NOMO-1 treated with DMSO at 0.1 percent for 48 hours (cell line): ENCODE measurements around the gene SYT5.
"Not testable (repeated sequence)": the region's sequence is repeated elsewhere in the genome, so short reads cannot be mapped to it uniquely, and the experiment has no call there.

Source experiments
- DNase-seq: peaks from one replicate; lab custom pipeline; 2025; ENCODE audit not compliant: unreplicated experiment; lab: John Stamatoyannopoulos, UW

The SYT5 gene

GRCh38 chr19:55208880-55209692 lies 29.0 kb upstream of the SYT5 start, which contains the start of gene PTPRH:
Gene PTPRH, minus strand, starts transcription at chr19:55209501. Its CDS starts 68 bp downstream, at chr19:55209433.
- DNase-seq: peak; percentile 54

DNA sequence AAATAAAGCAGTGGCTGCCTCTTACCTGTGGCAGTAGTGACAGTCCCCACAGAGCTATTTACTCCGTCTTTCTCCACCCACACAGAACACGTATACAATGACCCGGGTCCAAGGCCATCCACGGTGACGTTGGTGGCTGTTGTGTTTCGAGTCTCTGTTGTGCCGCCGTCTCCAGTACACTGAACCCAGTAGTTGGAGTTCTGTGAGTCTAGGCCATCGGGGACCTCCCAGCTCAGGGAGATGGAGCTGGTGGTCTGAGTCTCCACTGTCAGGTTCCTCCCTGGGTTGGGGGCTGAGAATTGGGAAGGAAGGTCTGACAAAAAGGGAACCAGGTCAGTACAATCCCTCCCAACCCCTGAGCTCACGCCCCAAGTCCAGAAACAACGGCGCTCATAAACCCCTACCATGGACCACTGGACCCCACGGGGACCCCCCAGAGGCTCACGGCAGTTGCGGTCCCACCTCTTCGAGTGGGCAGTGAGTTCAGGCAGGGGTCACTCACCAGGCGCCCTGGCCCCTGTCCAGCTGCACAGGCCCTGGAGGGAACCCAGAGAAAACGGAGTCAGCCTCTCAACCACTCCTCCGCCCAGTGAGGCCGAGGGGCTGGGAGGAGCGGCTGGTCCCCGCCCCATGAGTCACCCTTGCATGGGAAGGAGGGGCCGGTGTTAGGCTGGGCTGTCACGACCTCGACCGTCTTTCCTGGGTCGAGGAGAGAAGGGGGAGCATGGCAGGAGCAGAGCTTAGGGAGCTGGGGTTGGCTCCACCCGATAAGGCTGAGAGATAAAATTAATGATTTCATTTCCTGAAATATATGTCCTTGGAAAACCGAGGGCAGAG lies 26.8 kb upstream of the SYT5 start:
- peak; percentile 76 for DNase-seq

GRCh38 chr19:55202199-55202598 lies 22.1 kb upstream of the SYT5 start:
- not testable (repeated sequence) for DNase-seq

DNA sequence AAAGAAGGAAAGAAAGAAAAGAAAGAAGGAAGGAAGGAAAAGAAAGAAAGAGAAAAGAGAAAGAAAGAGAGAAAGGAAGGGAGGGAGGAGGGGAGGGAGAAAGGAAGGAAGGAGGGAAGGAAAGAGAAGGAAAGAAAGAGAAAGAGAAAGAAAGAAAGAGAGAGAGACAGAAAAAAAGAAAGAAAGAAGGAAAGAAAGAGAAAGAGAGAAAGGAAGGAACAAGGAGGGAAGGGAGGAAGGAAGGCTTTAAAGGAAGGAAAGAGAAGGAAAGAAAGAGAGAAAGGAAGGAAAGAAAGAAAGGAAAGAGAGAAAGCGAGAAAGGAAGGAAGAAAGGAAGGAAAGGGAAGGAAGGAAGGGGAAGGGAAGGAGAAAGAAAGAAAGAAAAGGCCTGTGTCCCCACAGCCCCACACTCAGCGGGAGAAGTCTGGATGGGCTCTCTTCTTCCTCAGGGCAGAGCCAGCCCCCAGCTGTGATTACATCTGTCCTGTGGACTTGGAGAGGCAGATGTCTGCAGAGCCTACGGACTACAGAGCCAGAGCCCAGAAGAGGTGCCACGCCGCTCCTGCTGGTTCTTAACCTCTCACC lies 19.6 kb upstream of the SYT5 start:
- DNase-seq: no peak

DNA sequence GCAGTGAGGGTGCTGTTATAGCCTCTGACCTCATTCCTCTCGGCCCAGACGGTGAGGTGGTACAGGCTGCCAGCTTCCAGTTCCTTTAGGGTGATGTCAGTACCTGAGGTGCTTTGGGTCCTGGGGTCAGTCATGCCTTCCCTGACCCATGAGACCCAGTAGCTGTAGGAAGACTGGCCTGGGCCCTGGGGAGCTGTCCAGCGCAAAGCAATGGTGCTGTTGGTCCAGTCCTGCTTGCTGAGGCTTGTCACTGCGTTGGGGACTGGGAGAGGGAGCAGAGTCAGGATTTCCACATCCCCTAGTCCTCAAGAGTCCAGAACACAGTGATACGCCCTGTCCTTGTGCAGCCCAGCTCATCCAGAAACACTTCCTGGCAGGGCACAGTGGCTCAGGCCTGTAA lies 18.6 kb upstream of the SYT5 start:
- no peak for DNase-seq

GRCh38 chr19:55197528-55197927 lies 17.4 kb upstream of the SYT5 start:
- peak; percentile 8 for DNase-seq

- DNase-seq: no peak
These were observed 16.7 kb upstream of the SYT5 start for GRCh38 chr19:55196803-55197202.

DNA sequence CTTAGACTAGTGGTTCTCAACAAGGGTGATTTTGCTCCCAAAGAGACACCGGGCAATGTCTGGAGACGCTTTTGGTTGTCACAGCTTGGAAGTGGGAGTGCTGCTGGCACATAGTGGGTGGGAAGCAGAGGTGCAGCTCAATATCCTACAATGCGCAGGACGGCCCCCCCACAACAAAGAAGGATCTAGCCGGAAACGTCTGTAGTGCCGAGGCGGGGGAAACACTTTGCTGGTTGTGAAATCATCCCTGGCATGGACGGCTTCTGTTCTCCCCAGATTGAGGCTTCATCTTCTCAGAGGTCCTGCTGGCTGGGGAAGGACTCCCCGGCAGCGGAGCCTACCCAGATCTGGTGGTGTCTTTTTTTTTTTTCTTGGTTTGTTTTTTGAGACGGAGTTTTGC lies 13.4 kb upstream of the SYT5 start:
- DNase-seq: peak; percentile 9

- no peak for DNase-seq
These were observed 9.3 kb upstream of the SYT5 start for GRCh38 chr19:55189403-55189835.

DNA sequence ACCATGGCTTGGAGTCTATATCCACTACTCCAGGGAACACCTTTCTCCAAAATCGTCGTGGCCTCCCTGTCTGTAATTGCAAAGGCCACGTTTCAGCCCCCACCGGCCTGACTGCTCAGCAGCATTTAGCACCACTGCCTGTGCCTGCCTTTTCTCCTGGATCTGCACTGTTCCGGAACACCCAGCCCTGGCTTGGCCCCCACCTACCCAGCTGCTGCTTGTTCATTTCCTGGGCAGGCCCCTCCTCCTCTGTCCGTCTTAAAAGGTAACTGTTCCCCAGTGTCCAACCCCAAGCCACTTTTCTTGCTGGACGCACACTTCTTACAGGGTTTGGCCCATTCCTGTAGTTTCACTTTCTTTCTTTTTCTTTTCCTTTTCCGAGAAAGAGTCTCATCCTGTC lies 8.5 kb upstream of the SYT5 start:
- no peak for DNase-seq

- DNase-seq: no peak
These were observed 6.0 kb upstream of the SYT5 start for GRCh38 chr19:55186080-55186479.

DNA sequence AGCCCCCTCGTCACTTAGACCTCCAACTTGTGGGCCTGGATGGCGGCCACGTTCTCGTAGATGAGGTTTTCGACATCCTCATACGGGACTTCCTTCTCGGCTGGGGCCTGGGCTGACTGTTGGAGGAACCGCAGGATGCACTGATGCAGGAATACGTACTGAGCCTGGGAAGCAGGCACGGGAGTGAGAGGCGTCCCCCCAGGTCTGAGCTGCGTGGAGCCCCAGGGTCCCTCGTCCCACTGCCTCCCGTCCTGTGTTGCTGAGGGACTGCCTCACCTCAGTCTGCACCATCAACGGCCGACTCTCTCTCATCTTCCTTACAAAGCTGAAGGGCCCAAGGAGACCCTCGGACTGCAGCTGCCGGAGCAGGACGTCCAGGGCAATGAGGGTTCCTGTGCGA lies 1.7 kb upstream of the SYT5 start:
- no peak for DNase-seq

GRCh38 chr19:55178781-55179599 lies 1.1 kb downstream of the SYT5 start:
- peak; percentile 60 for DNase-seq

DNA sequence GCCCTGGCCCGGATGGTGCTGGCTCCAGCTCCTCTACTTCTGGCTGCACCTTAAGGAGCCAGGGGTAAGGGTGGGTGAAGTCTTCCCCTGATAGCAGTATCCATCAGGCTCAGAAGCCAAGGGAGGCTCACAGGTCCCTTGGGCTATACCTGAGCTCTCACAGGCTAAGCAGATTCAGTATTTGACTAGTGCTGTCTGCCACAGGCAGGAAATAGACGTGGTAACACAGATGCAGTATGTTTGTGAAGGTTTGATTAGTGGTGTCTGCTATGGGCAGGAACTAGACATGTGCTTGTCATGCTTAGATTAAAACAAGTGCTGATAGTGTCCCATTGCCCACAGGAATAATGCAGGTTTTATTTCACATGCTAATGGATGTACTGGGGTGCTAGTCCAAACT lies 4.0 kb downstream of the SYT5 start:
- no peak for DNase-seq

GRCh38 chr19:55175117-55175867 lies 4.8 kb downstream of the SYT5 start:
- no peak for DNase-seq

DNA sequence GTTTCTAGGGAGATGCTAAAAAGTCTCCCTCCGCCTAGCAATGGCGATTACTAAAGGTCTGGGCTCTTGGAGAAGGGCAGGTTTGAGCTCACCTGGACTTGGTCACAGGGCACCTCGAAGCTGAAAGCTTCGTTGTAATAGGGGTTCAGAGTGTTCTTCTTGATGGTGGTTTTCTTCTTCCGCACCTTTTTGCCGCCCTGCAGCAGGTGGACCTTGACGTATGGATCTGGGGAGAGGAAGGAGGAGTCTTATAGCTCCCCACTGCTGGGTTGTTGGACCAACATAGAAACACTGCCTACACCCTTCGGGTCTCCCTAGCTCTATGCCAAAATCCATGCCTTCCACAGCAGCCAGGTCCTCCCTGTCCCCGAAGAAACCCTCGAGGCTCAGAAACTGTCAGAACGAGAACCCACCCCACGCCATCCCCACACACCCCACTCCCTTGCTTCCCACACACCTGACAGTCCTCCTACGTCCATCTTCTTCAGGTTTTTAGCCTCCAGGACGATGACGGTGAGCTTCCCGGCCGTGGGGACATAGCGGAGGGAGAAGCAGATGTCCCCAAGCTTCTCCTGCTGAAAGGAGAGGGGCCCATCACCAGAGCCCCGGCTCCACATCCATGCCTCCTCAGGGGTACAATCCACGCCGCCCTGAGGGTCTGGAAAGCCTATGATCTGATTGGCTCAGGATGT lies 5.5 kb downstream of the SYT5 start:
- DNase-seq: no peak

DNA sequence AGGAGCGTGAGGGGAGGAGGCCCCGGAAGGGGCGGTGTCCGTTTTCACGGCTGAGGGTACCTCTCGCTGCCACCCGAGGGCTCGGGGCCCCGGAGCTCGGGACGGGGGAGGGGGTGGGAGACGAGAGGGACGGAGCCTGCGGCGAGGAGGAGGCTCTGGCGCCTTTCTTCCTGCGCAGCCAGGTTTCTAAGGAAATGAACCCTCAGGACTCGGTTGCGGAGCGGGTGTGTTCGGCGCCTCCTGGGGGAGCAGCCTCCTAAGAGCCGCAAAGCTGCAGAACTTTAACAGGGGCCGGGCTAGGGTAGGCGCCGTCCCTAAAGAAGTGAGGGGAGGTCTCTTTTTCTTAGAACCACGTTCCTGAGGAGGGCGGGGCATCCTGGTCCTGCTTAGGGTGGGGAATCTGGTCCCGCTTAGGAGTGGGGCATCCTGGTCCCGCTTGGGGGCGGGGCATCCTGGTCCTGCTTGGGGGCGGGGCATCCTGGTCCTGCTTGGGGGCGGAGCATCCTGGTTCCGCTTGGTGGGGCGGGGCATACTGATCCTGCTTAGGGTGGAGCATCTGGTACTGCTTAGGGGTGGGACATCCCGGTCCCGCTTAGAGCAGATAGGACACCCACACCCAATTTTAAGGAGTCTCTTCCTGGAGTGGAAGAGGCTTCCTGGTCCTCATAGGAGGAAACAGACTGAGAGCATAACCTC lies 6.2 kb downstream of the SYT5 start:
- no peak for DNase-seq

- DNase-seq: no peak
These were observed 6.8 kb downstream of the SYT5 start for GRCh38 chr19:55173186-55173713.

DNA sequence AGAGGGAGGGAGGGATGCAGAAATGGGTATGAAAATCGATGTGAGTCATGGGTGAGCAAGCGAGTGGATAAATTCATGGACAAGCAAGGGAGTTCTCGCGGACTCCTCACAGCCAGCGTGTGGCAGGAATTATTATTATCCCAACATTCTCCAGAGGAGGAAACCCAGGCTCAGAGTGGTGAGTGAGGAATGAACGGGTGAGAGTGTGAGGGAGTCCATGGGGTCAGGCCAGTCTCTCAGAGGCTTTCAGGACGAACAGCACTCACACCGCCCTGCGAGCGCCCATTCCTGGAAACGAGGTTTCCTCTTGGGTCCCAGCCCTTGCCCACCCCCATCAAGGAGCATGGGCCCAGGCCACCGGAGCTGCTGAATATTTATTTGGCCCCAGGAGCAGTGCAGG lies 7.3 kb downstream of the SYT5 start:
- DNase-seq: no peak
